Measurements from ENCODE around the gene SAG.

DNA sequence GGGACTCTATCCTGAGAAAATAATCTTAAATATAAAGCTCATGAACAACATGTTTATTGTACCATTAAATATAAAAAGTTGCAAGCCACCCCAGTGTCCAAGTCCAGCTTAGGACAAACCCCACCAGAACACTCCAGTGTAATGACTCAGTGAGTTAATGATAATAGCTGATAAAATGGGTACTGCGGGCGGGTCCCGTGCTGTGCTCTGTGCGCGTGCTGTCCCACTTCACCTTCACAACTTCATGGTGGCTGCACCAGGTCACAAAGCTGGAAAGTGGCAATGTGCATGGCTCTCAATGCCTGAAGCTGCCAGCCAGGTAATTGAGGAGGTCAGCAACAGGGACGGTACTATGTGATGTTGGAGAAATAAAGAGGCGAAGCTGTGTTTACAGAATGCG is 65.2 kb downstream of the SAG start:
- TF ChIP-seq, protein P1, sequence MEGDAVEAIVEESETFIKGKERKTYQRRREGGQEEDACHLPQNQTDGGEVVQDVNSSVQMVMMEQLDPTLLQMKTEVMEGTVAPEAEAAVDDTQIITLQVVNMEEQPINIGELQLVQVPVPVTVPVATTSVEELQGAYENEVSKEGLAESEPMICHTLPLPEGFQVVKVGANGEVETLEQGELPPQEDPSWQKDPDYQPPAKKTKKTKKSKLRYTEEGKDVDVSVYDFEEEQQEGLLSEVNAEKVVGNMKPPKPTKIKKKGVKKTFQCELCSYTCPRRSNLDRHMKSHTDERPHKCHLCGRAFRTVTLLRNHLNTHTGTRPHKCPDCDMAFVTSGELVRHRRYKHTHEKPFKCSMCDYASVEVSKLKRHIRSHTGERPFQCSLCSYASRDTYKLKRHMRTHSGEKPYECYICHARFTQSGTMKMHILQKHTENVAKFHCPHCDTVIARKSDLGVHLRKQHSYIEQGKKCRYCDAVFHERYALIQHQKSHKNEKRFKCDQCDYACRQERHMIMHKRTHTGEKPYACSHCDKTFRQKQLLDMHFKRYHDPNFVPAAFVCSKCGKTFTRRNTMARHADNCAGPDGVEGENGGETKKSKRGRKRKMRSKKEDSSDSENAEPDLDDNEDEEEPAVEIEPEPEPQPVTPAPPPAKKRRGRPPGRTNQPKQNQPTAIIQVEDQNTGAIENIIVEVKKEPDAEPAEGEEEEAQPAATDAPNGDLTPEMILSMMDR (IDR thresholded peaks at IDR 0.05), result no peak
- TF ChIP-seq ZFX (IDR thresholded peaks at IDR 0.05; ENCODE audit: borderline replicate concordance), result no peak

Data from 22Rv1 (cell line).